Measurements from ENCODE around the gene WIF1. TPM values are rescaled to one million over a fixed set of nuclear protein-coding genes. Genes with fewer than 3 reads are reported as not detected.

WIF1 gene
- total and polyA plus RNA-seq, 7 experiments from 2014 or later, result not detected

DNA sequence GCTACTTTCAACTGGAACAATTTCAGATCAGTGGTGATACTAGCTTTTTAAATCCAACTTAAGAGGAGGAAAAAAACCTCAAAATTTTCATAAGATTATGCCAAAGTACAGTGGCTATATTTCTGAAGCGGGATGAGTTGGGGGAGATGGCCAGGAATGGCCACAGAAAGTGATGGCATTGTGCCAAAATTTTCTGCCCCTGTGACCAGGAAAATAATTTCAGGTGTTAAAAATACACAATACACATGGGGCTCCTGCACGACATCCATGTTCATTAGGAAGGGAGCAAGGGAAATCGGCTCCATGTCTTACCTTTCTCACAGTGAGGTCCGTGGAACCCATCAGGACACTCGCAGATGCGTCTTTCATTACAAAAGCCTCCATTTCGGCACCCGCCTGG, 53.7 kb downstream of the WIF1 start:
- ChIA-PET CTCF (no interaction called here), POLR2A (no interaction called here)
- no peak for ATAC-seq

DNA sequence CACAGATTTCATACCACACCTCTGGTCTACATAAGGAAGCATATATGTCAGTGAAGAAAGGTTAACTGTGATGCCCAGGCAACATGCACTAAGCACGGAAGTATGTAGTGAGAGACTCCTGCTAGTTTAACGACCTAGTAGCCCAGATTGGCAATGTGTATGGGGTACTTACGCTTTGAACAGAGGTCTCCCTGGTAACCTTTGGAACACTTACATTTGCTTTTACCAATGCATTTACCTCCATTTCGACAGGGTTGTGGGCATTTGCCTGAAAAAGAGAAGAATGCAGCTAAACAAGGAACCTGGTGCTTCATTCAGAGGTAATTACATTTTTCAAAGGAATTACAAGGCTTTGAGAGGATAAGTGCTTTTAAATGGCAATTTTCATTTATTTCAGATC, 65.2 kb downstream of the WIF1 start:
- CTCF ChIA-PET, result interaction anchor here (0.7 kb wide), 1 partner anchor 102 kb away, joined by 5 read pairs; no protein-coding TSS in a partner anchor
- Mint-ChIP-seq H3K27ac (no peak overlapping the region), H3K4me1 (no peaks in the 10 kb centered on the region), H3K36me3 (no peaks in the 10 kb centered on the region), H3K4me3 (no peak overlapping the region), H3K9me3 (peaks cover 0 to 4% (median 0%) of the 10 kb centered on the region in 11 donors), H3K27me3 (peaks cover 0 to 35% (median 27%) of the 10 kb centered on the region in 5 donors)
- intact Hi-C loops (cut with micrococcal nuclease), result no loop called here
- no peak overlapping the region for H3K27ac ChIP-seq (ENCODE audit: low read depth, low read length)
- no peaks in the 10 kb centered on the region for H3K9me3 ChIP-seq (ENCODE audit: control insufficient read depth in 2 of 3, low read length in 3 of 3)
- no peak overlapping the region for H3K4me3 ChIP-seq (ENCODE audit: low read length)
- POLR2A ChIA-PET, result no interaction called here
- no peak for DNase-seq
- ATAC-seq, result no peak
- no peaks in the 10 kb centered on the region for H3K27me3 ChIP-seq (ENCODE audit: control insufficient read depth in 2 of 2, insufficient read depth in 2 of 2, low read length in 2 of 2)
- no peaks in the 10 kb centered on the region for H3K36me3 ChIP-seq (ENCODE audit: control insufficient read depth in 2 of 3, insufficient read depth in 3 of 3, low read length in 3 of 3)
- no peaks in the 10 kb centered on the region for H3K4me1 ChIP-seq (ENCODE audit: control insufficient read depth in 2 of 2, insufficient read depth in 2 of 2, low read length in 2 of 2)

More for the DNA sequence above, 53.7 kb downstream of the WIF1 start:
- Mint-ChIP-seq H3K4me1 (no peaks in the 10 kb centered on the region), H3K36me3 (no peaks in the 10 kb centered on the region), H3K4me3 (no peak overlapping the region), H3K27me3 (peaks cover 15 to 33% (median 29%) of the 10 kb centered on the region in 5 donors), H3K27ac (no peak overlapping the region), H3K9me3 (peaks cover 0 to 4% (median 0%) of the 10 kb centered on the region in 11 donors)
- Histone ChIP-seq H3K27ac (ENCODE audit: low read depth, low read length) (no peak overlapping the region), H3K4me3 (ENCODE audit: low read length) (no peak overlapping the region), H3K27me3 (ENCODE audit: control insufficient read depth in 2 of 2, insufficient read depth in 2 of 2, low read length in 2 of 2) (peaks cover 3 to 5% of the 10 kb centered on the region in 2 donors), H3K36me3 (ENCODE audit: control insufficient read depth in 2 of 3, insufficient read depth in 3 of 3, low read length in 3 of 3) (no peaks in the 10 kb centered on the region), H3K9me3 (ENCODE audit: control insufficient read depth in 2 of 3, low read length in 3 of 3) (no peaks in the 10 kb centered on the region), H3K4me1 (ENCODE audit: control insufficient read depth in 2 of 2, insufficient read depth in 2 of 2, low read length in 2 of 2) (no peaks in the 10 kb centered on the region)
- no peak for DNase-seq
- intact Hi-C loops (cut with micrococcal nuclease), result loop anchor here in 1 of 2 donors (10.0 kb wide), 1 partner anchor 167 kb away; no protein-coding TSS in a partner anchor

DNA sequence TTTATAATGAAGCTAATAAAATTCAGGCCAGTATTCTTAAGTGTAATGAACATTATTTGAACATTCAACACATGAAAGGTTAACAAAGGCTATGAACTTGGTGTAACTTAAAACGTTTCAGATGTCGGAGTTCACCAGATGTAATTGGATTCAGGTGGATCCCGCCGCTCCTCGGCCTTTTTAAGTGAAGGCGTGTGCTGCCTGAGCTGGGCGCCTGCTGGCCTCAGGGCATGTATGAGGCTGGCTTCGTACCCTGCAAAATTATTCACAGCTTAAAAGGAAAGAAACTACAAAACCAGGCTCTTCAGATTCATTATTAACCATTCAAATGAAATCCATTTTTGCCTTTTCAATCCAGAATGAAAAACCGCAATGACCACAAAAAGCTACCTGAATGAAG, 69.9 kb downstream of the WIF1 start:
- CTCF ChIA-PET, result no interaction called here
- POLR2A ChIA-PET, result interaction anchor here (0.6 kb wide), 1 partner anchor 13 kb away, joined by 5 read pairs; no protein-coding TSS in a partner anchor

DNA sequence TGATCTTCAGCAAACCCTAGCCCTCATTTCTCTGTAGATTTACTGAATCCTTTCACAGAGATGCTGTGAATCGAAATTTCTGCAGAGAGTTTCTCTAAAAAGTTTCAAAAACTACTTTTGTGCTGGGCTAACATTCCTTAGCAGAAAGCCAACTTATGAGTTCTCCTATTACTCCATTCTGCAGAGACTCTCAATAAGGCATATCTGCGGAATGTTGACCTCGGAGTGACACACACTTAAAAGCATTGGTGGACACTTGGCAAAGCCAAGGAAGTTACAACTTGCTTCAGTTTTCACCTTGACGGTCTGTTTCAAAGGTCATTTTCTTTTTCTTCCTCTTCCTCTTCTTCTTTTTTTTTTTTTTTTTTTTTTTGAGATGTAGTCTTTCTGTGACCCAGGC, 75.8 kb downstream of the WIF1 start:
- intact Hi-C loops (cut with micrococcal nuclease), result no loop called here
- no peak for DNase-seq
- no peak for ATAC-seq
- no peaks in the 10 kb centered on the region for H3K9me3 Mint-ChIP-seq
- H3K4me1 ChIP-seq (ENCODE audit: control insufficient read depth in 2 of 2, insufficient read depth in 2 of 2, low read length in 2 of 2), result no peaks in the 10 kb centered on the region
- H3K36me3 ChIP-seq (ENCODE audit: control insufficient read depth in 2 of 3, insufficient read depth in 3 of 3, low read length in 3 of 3), result no peaks in the 10 kb centered on the region
- H3K36me3 Mint-ChIP-seq, result no peaks in the 10 kb centered on the region
- no peaks in the 10 kb centered on the region for H3K4me1 Mint-ChIP-seq
- H3K27ac Mint-ChIP-seq, result no peak overlapping the region
- H3K27me3 Mint-ChIP-seq, result peaks cover 4 to 50% (median 36%) of the 10 kb centered on the region in 5 donors
- H3K4me3 ChIP-seq (ENCODE audit: low read length), result no peak overlapping the region
- H3K27me3 ChIP-seq (ENCODE audit: control insufficient read depth in 2 of 2, insufficient read depth in 2 of 2, low read length in 2 of 2), result no peaks in the 10 kb centered on the region
- ChIA-PET CTCF (no interaction called here), POLR2A (no interaction called here)
- no peak overlapping the region for H3K27ac ChIP-seq (ENCODE audit: low read depth, low read length)
- H3K4me3 Mint-ChIP-seq, result no peak overlapping the region
- no peaks in the 10 kb centered on the region for H3K9me3 ChIP-seq (ENCODE audit: control insufficient read depth in 2 of 3, low read length in 3 of 3)

More for the DNA sequence above, 69.9 kb downstream of the WIF1 start:
- Histone ChIP-seq H3K27ac (ENCODE audit: low read depth, low read length) (no peak overlapping the region), H3K4me1 (ENCODE audit: control insufficient read depth in 2 of 2, insufficient read depth in 2 of 2, low read length in 2 of 2) (no peaks in the 10 kb centered on the region), H3K4me3 (ENCODE audit: low read length) (no peak overlapping the region), H3K27me3 (ENCODE audit: control insufficient read depth in 2 of 2, insufficient read depth in 2 of 2, low read length in 2 of 2) (no peaks in the 10 kb centered on the region), H3K36me3 (ENCODE audit: control insufficient read depth in 2 of 3, insufficient read depth in 3 of 3, low read length in 3 of 3) (no peaks in the 10 kb centered on the region), H3K9me3 (ENCODE audit: control insufficient read depth in 2 of 3, low read length in 3 of 3) (no peaks in the 10 kb centered on the region)
- Mint-ChIP-seq H3K27ac (no peak overlapping the region), H3K27me3 (peaks cover 4 to 28% (median 16%) of the 10 kb centered on the region in 5 donors), H3K36me3 (no peaks in the 10 kb centered on the region), H3K4me3 (no peak overlapping the region), H3K9me3 (peaks cover 0 to 2% (median 0%) of the 10 kb centered on the region in 11 donors), H3K4me1 (no peaks in the 10 kb centered on the region)
- ATAC-seq (no peak), DNase-seq (no peak)
- intact Hi-C loops (cut with micrococcal nuclease), result no loop called here

GRCh38 chr12:65039301-65039700, 81.8 kb downstream of the WIF1 start:
- peaks cover 0 to 50% (median 30%) of the 10 kb centered on the region in 5 donors for H3K27me3 Mint-ChIP-seq
- Histone ChIP-seq H3K9me3 (ENCODE audit: control insufficient read depth in 2 of 3, low read length in 3 of 3) (no peaks in the 10 kb centered on the region), H3K27ac (ENCODE audit: low read depth, low read length) (no peak overlapping the region), H3K4me1 (ENCODE audit: control insufficient read depth in 2 of 2, insufficient read depth in 2 of 2, low read length in 2 of 2) (no peaks in the 10 kb centered on the region), H3K27me3 (ENCODE audit: control insufficient read depth in 2 of 2, insufficient read depth in 2 of 2, low read length in 2 of 2) (no peaks in the 10 kb centered on the region), H3K4me3 (ENCODE audit: low read length) (no peak overlapping the region), H3K36me3 (ENCODE audit: control insufficient read depth in 2 of 3, insufficient read depth in 3 of 3, low read length in 3 of 3) (no peaks in the 10 kb centered on the region)
- H3K9me3 Mint-ChIP-seq, result peaks cover 0 to 22% (median 4%) of the 10 kb centered on the region in 11 donors
- H3K36me3 Mint-ChIP-seq, result peaks cover 0 to 4% (median 0%) of the 10 kb centered on the region in 5 donors
- no peak for ATAC-seq
- ChIA-PET POLR2A (no interaction called here), CTCF (no interaction called here)
- no peak overlapping the region for H3K27ac Mint-ChIP-seq
- no peaks in the 10 kb centered on the region for H3K4me1 Mint-ChIP-seq
- no peak overlapping the region for H3K4me3 Mint-ChIP-seq
- DNase-seq, result no peak
- intact Hi-C loops (cut with micrococcal nuclease), result no loop called here

GRCh38 chr12:65025136-65025535, 96.0 kb downstream of the WIF1 start:
- ATAC-seq (no peak), DNase-seq (no peak)
- H3K27me3 Mint-ChIP-seq, result peaks cover 6 to 19% (median 16%) of the 10 kb centered on the region in 5 donors
- no peak overlapping the region for H3K4me3 ChIP-seq (ENCODE audit: low read length)
- no peaks in the 10 kb centered on the region for H3K27me3 ChIP-seq (ENCODE audit: control insufficient read depth in 2 of 2, insufficient read depth in 2 of 2, low read length in 2 of 2)
- no peak overlapping the region for H3K27ac Mint-ChIP-seq
- H3K36me3 ChIP-seq (ENCODE audit: control insufficient read depth in 2 of 3, insufficient read depth in 3 of 3, low read length in 3 of 3), result no peaks in the 10 kb centered on the region
- intact Hi-C loops (cut with micrococcal nuclease), result no loop called here
- no peaks in the 10 kb centered on the region for H3K4me1 Mint-ChIP-seq
- peaks cover 0 to 17% (median 8%) of the 10 kb centered on the region in 11 donors for H3K9me3 Mint-ChIP-seq
- CTCF ChIA-PET, result interaction anchor here (0.7 kb wide), 1 partner anchor 992 kb away, joined by 3 read pairs; no protein-coding TSS in a partner anchor
- H3K27ac ChIP-seq (ENCODE audit: low read depth, low read length), result no peak overlapping the region
- POLR2A ChIA-PET, result no interaction called here
- no peaks in the 10 kb centered on the region for H3K4me1 ChIP-seq (ENCODE audit: control insufficient read depth in 2 of 2, insufficient read depth in 2 of 2, low read length in 2 of 2)
- no peak overlapping the region for H3K4me3 Mint-ChIP-seq
- no peaks in the 10 kb centered on the region for H3K36me3 Mint-ChIP-seq
- no peaks in the 10 kb centered on the region for H3K9me3 ChIP-seq (ENCODE audit: control insufficient read depth in 2 of 3, low read length in 3 of 3)

GRCh38 chr12:65023485-65023884, 97.6 kb downstream of the WIF1 start:
- DNase-seq (no peak), ATAC-seq (no peak)
- Mint-ChIP-seq H3K27ac (no peak overlapping the region), H3K4me3 (no peak overlapping the region), H3K4me1 (no peaks in the 10 kb centered on the region), H3K27me3 (peaks cover 3 to 14% (median 11%) of the 10 kb centered on the region in 5 donors), H3K9me3 (peaks cover 0 to 16% (median 5%) of the 10 kb centered on the region in 11 donors), H3K36me3 (no peaks in the 10 kb centered on the region)
- H3K36me3 ChIP-seq (ENCODE audit: control insufficient read depth in 2 of 3, insufficient read depth in 3 of 3, low read length in 3 of 3), result no peaks in the 10 kb centered on the region
- intact Hi-C loops (cut with micrococcal nuclease), result no loop called here
- ChIA-PET CTCF (no interaction called here), POLR2A (no interaction called here)
- H3K4me1 ChIP-seq (ENCODE audit: control insufficient read depth in 2 of 2, insufficient read depth in 2 of 2, low read length in 2 of 2), result no peaks in the 10 kb centered on the region
- no peak overlapping the region for H3K27ac ChIP-seq (ENCODE audit: low read depth, low read length)
- no peak overlapping the region for H3K4me3 ChIP-seq (ENCODE audit: low read length)
- no peaks in the 10 kb centered on the region for H3K27me3 ChIP-seq (ENCODE audit: control insufficient read depth in 2 of 2, insufficient read depth in 2 of 2, low read length in 2 of 2)
- no peaks in the 10 kb centered on the region for H3K9me3 ChIP-seq (ENCODE audit: control insufficient read depth in 2 of 3, low read length in 3 of 3)
